Sigmoid colon (tissue), 3 donors: ENCODE results near the gene KATNAL1.

Source experiments
- CTCF ChIP-seq, 4 experiments: fragments of 450-650 bp in 3 of 4; fragments of 200-600 bp in 1 of 4; IDR thresholded peaks; one replicate each; pipeline ENCODE4 v1.5.1; 2016 to 2019; ENCODE audit warnings: antibody characterized with exemption in 4 of 4, mild to moderate bottlenecking in 3 of 4, moderate library complexity in 2 of 4
- POLR2A ChIP-seq, 2 donors: fragments of 450-650 bp; IDR thresholded peaks; one replicate each; pipeline ENCODE4 v1.6.1; 2016; ENCODE audit warnings: antibody characterized with exemption in 2 of 2, mild to moderate bottlenecking in 2 of 2, moderate library complexity in 2 of 2

DNA sequence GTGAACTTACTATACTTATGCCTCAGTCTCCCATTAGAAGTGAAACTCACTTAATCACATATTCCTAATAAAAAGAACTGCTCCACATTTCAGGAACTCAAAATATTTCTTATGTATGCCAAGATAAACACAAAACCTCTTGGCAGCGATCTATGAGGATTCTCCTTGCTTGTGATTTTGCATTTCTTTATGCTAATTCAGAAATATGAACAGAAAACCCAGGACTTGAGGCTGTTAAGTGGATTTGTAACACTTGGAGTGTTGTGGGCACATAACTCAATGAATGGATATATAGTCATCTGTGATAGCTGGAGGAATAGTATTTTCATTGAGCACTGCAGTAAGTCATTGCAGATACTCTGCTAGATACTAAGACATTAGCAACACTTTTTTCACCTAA lies 5.6 kb upstream of the KATNAL1 start:
- TF ChIP-seq CTCF (IDR thresholded peaks at IDR 0.05) (no peak), POLR2A (IDR thresholded peaks at IDR 0.05) (no peak)
